ENCODE results near the gene KRTAP4-5. TPM values are rescaled to one million over a fixed set of nuclear protein-coding genes. Genes with fewer than 3 reads are reported as not detected.
"Not testable (repeated sequence)": the region's sequence is repeated elsewhere in the genome, so short reads cannot be mapped to it uniquely, and the experiment has no call there.

KRTAP4-5 gene
- total and polyA plus RNA-seq, 4 donors: not detected

GRCh38 chr17:41127371-41127770 is 22.3 kb downstream of the KRTAP4-5 start:
- H3K4me3 ChIP-seq: no peak overlapping the region
- H3K9me3 ChIP-seq (ENCODE audit: control insufficient read depth in 4 of 4, insufficient read depth in 3 of 4, low read length in 3 of 4): peaks cover 0 to under 1% (median 0%) of the 10 kb centered on the region in 4 donors
- no peak overlapping the region for H3K9ac ChIP-seq (ENCODE audit: insufficient read depth in 1 of 2, low read length in 2 of 2)
- H3K27ac ChIP-seq (ENCODE audit: low read depth in 1 of 2, low read length in 1 of 2): no peak overlapping the region
- DNase-seq: no peak
- TF ChIP-seq CTCF (IDR thresholded peaks at IDR 0.05; ENCODE audit: control extremely low read depth, extremely low read depth): no peak
- no peak for ATAC-seq (ENCODE audit: insufficient read depth, low FRiP score)
- H3K27me3 ChIP-seq (ENCODE audit: control insufficient read depth in 3 of 3, insufficient read depth in 3 of 3, low read length in 2 of 3): no peaks in the 10 kb centered on the region
- no peaks in the 10 kb centered on the region for H3K4me1 ChIP-seq (ENCODE audit: control insufficient read depth in 5 of 5, insufficient read depth in 5 of 5, low read length in 5 of 5)
- H3K36me3 ChIP-seq (ENCODE audit: control insufficient read depth in 4 of 4, insufficient read depth in 4 of 4, low read length in 4 of 4): no peaks in the 10 kb centered on the region
- WGBS, 2 donors: 67 to 83% methylated on average over 1 of the region's 1 CpG

GRCh38 chr17:41126412-41126811 is 23.2 kb downstream of the KRTAP4-5 start:
- ATAC-seq (ENCODE audit: insufficient read depth, low FRiP score): no peak
- Histone ChIP-seq H3K36me3 (ENCODE audit: control insufficient read depth in 4 of 4, insufficient read depth in 4 of 4, low read length in 4 of 4) (no peaks in the 10 kb centered on the region), H3K4me1 (ENCODE audit: control insufficient read depth in 5 of 5, insufficient read depth in 5 of 5, low read length in 5 of 5) (no peaks in the 10 kb centered on the region), H3K4me3 (no peak overlapping the region), H3K9ac (ENCODE audit: insufficient read depth in 1 of 2, low read length in 2 of 2) (no peak overlapping the region), H3K9me3 (ENCODE audit: control insufficient read depth in 4 of 4, insufficient read depth in 3 of 4, low read length in 3 of 4) (peaks cover 0 to 3% (median 0%) of the 10 kb centered on the region in 4 donors), H3K27ac (ENCODE audit: low read depth in 1 of 2, low read length in 1 of 2) (no peak overlapping the region), H3K27me3 (ENCODE audit: control insufficient read depth in 3 of 3, insufficient read depth in 3 of 3, low read length in 2 of 3) (no peaks in the 10 kb centered on the region)
- 81 to 89% methylated on average over 3 of the region's 3 CpGs for WGBS, 2 donors
- no peak for TF ChIP-seq CTCF (IDR thresholded peaks at IDR 0.05; ENCODE audit: control extremely low read depth, extremely low read depth)
- DNase-seq: no peak

- Histone ChIP-seq H3K9me3 (ENCODE audit: control insufficient read depth in 4 of 4, insufficient read depth in 3 of 4, low read length in 3 of 4) (peaks cover 0 to 3% (median 0%) of the 10 kb centered on the region in 4 donors), H3K9ac (ENCODE audit: insufficient read depth in 1 of 2, low read length in 2 of 2) (no peak overlapping the region), H3K27me3 (ENCODE audit: control insufficient read depth in 3 of 3, insufficient read depth in 3 of 3, low read length in 2 of 3) (no peaks in the 10 kb centered on the region), H3K36me3 (ENCODE audit: control insufficient read depth in 4 of 4, insufficient read depth in 4 of 4, low read length in 4 of 4) (no peaks in the 10 kb centered on the region), H3K27ac (ENCODE audit: low read depth in 1 of 2, low read length in 1 of 2) (no peak overlapping the region), H3K4me1 (ENCODE audit: control insufficient read depth in 5 of 5, insufficient read depth in 5 of 5, low read length in 5 of 5) (no peaks in the 10 kb centered on the region), H3K4me3 (no peak overlapping the region)
- DNase-seq (no peak), ATAC-seq (ENCODE audit: insufficient read depth, low FRiP score) (no peak)
- 73 to 99% methylated on average over 2 of the region's 2 CpGs for WGBS, 2 donors
- no peak for TF ChIP-seq CTCF (IDR thresholded peaks at IDR 0.05; ENCODE audit: control extremely low read depth, extremely low read depth)
These were observed 24.6 kb downstream of the KRTAP4-5 start for GRCh38 chr17:41125064-41125463.

- ATAC-seq (ENCODE audit: insufficient read depth, low FRiP score); H3K9ac ChIP-seq (ENCODE audit: insufficient read depth in 1 of 2, low read length in 2 of 2); H3K27ac ChIP-seq (ENCODE audit: low read depth in 1 of 2, low read length in 1 of 2); H3K4me3 ChIP-seq; H3K27me3 ChIP-seq (ENCODE audit: control insufficient read depth in 3 of 3, insufficient read depth in 3 of 3, low read length in 2 of 3); H3K4me1 ChIP-seq (ENCODE audit: control insufficient read depth in 5 of 5, insufficient read depth in 5 of 5, low read length in 5 of 5); H3K9me3 ChIP-seq (ENCODE audit: control insufficient read depth in 4 of 4, insufficient read depth in 3 of 4, low read length in 3 of 4); H3K36me3 ChIP-seq (ENCODE audit: control insufficient read depth in 4 of 4, insufficient read depth in 4 of 4, low read length in 4 of 4); DNase-seq: not testable (repeated sequence)
- WGBS, 2 donors: 81% methylated on average over 3 of the region's 3 CpGs
These were observed 25.6 kb downstream of the KRTAP4-5 start, which contains the start of gene KRTAP4-12 for GRCh38 chr17:41123991-41124371. Gene KRTAP4-12 (minus strand): TSS chr17:41124182. CDS start chr17:41124122, 60 bp downstream.

- DNase-seq; H3K27me3 ChIP-seq (ENCODE audit: control insufficient read depth in 3 of 3, insufficient read depth in 3 of 3, low read length in 2 of 3); H3K4me1 ChIP-seq (ENCODE audit: control insufficient read depth in 5 of 5, insufficient read depth in 5 of 5, low read length in 5 of 5); H3K9ac ChIP-seq (ENCODE audit: insufficient read depth in 1 of 2, low read length in 2 of 2); H3K36me3 ChIP-seq (ENCODE audit: control insufficient read depth in 4 of 4, insufficient read depth in 4 of 4, low read length in 4 of 4); H3K27ac ChIP-seq (ENCODE audit: low read depth in 1 of 2, low read length in 1 of 2); H3K4me3 ChIP-seq; H3K9me3 ChIP-seq (ENCODE audit: control insufficient read depth in 4 of 4, insufficient read depth in 3 of 4, low read length in 3 of 4); ATAC-seq (ENCODE audit: insufficient read depth, low FRiP score): not testable (repeated sequence)
- WGBS, 2 donors: 87 to 88% methylated on average over 12 of the region's 12 CpGs
These were observed 26.2 kb downstream of the KRTAP4-5 start for GRCh38 chr17:41123292-41123990.

Measured in lung (tissue), 12 donors.